MV-4-11 (cell line): Measurements from ENCODE around the gene TECRL.

Experiments used
- DNase-seq: peaks from one replicate; lab custom pipeline; 2025; lab: John Stamatoyannopoulos, UW

TECRL gene

DNA sequence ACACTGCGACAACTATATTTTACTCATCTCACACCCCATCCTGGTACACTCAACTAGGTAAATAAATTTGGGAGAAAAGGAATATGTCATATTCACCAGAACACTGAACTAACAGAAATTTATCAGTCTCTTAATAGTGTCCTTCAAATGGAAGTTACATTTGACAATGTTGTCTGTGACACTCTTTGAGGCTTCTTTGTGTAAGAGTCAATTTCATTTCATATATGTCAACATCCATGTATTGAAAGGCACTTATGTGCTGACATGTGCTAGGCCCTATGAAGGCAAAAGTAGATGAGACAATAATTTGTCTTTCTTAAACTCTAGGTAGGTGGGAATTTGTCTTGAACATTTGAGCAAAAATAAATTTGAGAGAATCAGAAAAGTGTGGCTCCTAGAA lies 82.0 kb downstream of the TECRL start:
- no peak for DNase-seq

DNA sequence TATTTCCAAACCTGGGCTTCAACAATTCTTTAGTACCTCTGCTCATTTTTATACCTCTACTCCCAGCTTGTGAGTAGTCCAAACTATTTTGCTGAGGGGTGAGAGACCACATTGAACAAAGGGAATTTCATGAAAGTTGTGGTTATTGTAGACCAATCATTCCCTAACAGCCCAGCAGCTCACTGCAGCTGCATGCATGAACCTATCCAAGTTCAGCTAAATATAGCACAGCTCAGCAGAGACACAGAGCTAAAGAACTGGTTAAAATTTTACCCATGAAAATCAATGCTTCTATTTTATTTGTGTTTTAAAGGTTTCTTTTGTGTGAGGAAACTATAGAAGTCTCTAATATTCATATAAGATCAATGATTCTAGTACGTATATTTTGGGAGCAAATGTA lies 82.7 kb downstream of the TECRL start:
- no peak for DNase-seq

DNA sequence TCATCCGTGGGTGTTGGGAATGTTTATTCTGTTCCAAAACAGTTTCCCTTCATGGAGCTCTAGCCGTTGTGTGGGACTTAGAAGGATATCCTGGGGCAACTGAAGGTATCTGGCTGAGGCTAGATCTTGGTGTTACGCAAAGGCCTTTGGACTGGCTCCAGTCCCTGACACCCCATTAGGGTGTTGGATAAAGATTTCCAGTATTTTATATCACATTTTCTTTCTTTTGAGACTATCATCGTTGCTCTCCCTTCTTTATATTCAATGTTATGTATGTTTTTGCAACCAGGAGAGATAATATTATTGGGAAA lies 103.0 kb downstream of the TECRL start:
- no peak for DNase-seq

DNA sequence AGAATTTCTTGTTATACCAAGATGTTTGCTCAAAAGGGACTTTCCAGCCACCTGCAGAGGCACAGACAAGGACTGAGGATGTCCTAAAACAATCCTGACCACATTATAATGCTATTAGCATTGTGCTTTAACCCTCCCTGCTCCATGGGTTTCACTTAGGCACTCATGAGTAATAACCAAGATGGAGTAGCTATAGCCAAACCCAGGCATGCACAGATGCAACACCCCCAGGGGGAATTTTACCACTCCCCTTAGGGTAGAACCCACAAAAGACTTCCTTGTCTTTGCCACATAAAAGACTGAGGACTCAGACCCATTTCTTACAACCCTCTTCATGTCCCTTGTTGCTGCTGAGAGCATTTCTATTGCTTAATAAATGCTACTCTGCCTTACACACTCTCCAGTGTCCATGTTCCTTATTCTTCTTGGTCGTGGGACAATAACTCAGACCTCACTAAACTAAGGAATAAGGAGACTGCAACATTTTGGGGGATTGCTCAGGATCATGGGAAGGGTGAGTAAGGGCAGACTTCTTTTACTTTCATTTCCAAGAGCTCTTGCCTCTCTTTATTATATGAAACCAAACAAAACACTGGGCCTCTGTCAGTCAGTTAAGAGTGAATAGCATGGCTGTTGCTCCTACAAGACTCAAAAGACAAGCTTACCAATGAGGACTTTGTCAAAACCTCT lies 103.5 kb downstream of the TECRL start:
- DNase-seq: no peak

DNA sequence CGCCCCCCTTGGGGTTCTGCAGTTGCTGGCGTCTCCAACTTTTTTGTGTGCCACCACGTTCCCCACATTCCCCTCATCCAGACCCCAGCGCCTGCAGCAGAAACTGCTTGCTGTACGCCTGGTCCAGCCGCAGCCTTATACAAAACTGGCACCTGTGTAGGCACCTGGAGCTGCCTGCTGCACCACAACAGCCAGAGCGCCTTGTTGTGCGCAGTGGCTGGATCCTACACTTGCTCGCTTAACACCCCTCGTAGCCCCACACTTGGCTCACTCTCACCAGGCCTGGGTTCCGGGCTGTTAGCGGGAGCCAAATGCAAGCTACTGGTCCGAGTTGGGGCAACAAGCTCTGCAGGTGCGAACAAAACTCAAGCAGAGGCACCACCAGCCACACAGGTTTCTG lies 136.8 kb downstream of the TECRL start:
- no peak for DNase-seq

DNA sequence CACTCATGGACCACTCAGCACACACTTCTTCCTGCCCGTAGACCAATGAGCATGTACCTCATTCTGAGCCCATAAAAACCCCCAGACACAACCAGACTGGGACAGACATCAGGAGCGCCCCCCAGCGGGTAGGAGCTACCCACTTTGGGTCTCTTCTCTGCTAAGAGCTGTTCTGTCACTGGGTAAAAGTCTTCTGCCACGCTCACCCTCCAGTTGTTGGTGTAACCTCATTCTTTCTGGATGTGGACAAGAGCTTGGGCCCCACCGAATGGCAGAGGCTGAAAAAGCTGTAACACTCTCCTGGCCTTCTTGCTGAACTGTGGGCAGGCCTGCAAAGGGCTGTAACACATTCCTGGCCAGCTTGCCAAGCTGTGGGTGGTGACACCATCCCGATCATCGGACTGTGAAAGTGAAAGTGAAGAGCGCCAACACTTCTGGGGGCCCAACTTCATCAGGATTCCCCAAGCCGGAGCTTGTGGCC lies 137.6 kb downstream of the TECRL start:
- DNase-seq: no peak

DNA sequence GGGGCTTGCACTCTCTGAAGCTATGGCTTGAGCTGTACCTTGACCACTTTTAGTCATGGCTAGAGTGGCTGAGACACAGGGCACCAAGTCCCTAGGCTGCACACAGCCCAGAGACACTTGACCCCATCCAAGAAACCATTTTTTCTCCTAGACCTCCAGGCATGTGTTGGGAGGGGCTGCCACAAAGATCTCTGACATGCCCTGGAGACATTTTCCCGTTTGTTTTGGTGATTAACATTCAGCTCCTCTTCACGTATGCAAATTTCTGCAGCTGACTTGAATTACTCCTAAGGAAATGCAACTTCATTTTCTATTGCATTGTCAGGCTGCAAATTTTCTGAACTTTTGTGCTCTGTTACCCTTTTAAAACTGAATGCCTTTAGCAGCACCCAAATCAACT lies 142.6 kb downstream of the TECRL start:
- no peak for DNase-seq

DNA sequence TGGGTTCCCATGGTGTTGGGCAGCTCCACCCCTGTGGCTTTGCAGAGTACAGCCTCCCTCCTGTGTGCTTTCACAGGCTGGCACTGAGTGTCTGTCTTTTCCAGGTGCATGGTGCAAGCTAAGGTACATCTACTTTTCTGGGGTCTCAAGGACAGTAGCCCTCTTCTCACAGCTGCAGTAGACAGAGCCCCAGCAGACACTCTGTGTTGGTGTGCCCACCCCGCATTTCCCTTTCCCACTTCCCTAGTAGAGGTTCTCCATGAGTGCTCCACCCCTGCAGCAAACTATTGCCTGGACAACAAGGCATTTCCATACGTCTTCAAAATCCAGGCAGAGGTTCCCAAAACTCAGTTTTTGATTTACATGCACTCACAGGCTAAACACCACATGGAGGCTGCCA lies 143.0 kb downstream of the TECRL start:
- DNase-seq: no peak

DNA sequence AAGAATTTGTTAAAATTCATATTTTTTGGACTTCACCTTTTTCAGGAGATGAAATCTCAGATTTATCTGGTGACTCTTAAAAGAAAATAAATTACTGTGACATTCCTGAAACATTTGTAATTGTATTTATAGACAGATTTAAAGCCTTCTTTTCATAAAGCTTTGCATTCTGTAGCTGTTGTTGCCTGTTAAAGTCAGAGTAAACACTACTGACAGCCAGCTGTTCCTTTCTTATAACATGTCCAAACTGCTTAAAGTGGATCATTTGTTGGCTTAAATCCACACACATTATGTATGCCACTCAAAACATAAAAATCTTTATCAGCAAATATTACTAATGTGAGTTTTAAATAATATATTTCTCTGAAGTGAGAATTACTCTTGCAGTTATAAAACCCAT lies 157.5 kb downstream of the TECRL start:
- DNase-seq: no peak

DNA sequence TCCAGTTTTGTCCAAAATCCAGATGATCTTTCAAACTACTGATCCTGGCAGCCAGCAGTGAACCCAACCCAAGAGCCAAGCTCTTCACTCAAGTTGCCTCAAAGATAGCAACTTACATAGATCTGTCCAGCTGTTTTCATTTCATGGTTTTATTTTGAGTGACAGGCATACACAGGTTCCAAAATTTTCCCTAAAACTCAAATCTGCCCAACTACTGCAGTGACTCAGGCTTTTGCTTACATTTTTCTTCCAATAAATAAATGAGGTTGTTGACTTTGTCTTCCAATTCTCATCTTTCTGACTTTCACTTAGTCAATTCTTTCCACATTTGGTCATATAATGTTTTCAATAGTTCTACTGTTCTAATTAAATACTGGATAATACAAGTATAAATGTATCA lies 158.8 kb downstream of the TECRL start:
- no peak for DNase-seq

DNA sequence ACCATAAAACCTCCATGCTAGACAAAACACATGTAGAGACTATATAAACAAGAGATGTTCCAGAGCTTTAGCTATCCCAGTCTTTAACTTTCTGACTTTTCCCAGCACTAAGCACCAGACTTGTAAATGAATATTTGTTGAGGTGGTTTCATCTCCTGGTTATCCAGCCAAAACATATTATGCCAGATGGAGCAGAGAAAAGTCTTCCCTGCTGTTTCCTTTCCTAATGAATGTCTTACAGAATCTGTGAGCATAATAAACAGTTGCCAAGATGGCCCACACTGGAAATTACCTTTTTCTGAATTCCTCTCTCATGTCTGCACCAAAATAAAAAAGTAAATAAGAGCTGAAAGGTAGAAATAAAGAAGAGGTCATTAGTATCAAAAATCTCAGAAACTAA lies 159.2 kb downstream of the TECRL start:
- no peak for DNase-seq

DNA sequence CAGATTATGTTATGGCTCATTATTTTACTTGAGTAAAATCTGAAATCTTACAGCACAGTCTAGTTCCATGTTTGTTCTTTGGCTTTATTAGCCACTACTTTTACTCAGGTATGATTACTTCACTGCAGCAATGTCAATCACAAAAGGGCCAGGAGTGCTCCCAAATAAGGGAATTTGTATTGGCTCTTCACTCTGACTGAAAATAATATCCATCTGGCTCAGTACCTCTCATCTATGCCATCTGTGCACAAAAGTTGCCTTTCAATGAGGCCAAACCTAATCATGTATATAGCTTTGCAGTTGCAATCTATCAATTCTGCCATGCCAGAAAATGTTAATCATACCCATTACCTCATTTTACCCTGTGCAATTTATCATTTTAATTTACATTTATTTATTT lies 161.1 kb downstream of the TECRL start:
- DNase-seq: no peak

DNA sequence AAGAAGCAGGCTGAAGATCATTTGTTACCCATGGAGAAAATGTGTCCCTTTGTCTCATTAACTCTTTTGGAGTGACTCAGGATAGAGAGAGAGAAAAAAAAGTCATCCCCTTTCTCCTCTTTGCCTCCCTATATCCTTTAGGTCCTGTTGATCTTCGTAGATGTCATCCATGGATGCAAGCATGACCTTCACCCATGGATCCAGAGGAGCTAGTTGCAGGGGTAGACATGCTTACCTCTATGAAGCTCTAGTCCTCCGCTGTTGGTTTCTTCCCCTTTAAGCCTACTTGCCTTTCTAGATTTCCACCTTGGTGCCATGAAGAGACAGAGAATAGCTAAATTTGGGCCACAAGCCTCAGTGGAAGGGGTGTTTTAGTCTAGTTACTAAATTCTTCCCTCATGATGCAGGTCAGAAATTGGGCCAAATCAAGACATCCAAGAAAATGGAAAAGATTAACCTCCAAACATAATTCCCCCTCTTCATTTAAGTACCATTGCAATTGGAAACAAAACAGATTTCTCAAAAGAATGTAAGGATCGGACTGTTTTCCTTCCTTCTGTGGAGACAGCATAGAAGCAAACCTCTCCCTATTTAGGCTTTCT lies 178.4 kb downstream of the TECRL start:
- no peak for DNase-seq
